H9 (cell line): ENCODE results near the gene EPHA10. TPM values are rescaled to one million over a fixed set of nuclear protein-coding genes. Genes with fewer than 3 reads are reported as not detected.
"Not testable (repeated sequence)": the region's sequence is repeated elsewhere in the genome, so short reads cannot be mapped to it uniquely, and the experiment has no call there.

Source experiments
- DNase-seq: peaks from one replicate; pipeline ENCODE4 v3.0.0-alpha.2; 2017
- H2AFZ ChIP-seq: one replicate; pipeline ENCODE4 v1.6.1; 2013; ENCODE audit warnings: mild to moderate bottlenecking, low read length, control low read depth, moderate library complexity
- H2AK5ac ChIP-seq: 2 replicates; pipeline ENCODE4 v1.6.1; 2013; ENCODE audit warnings: low read length, control low read depth, mixed read lengths; ENCODE audit not compliant: insufficient read length
- H2BK120ac ChIP-seq: one replicate; pipeline ENCODE4 v1.6.1; 2013; ENCODE audit warnings: low read depth, mild to moderate bottlenecking, low read length, control low read depth, inconsistent platforms; ENCODE audit not compliant: poor library complexity, severe bottlenecking
- H2BK12ac ChIP-seq: 2 replicates; pipeline ENCODE4 v1.6.1; 2013; ENCODE audit warnings: low read length, control low read depth, mixed read lengths, low read depth; ENCODE audit not compliant: insufficient read length
- H2BK15ac ChIP-seq: 2 replicates; pipeline ENCODE4 v1.6.1; 2013; ENCODE audit warnings: low read depth, low read length, control low read depth
- H2BK20ac ChIP-seq: one replicate; pipeline ENCODE4 v1.6.1; 2013; ENCODE audit warnings: low read depth, mild to moderate bottlenecking, low read length, control low read depth, inconsistent platforms; ENCODE audit not compliant: poor library complexity, severe bottlenecking
- H2BK5ac ChIP-seq: 2 replicates; pipeline ENCODE4 v1.6.1; 2013; ENCODE audit warnings: low read length, control low read depth, mixed read lengths; ENCODE audit not compliant: insufficient read length
- H3K14ac ChIP-seq: 2 replicates; pipeline ENCODE4 v1.6.1; 2013; ENCODE audit warnings: low read length, control low read depth; ENCODE audit not compliant: insufficient read depth
- H3K18ac ChIP-seq: 2 replicates; pipeline ENCODE4 v1.6.1; 2013; ENCODE audit warnings: low read depth, mild to moderate bottlenecking, mixed read lengths, low read length, control low read depth; ENCODE audit not compliant: insufficient read length
- H3K23ac ChIP-seq: 2 replicates; pipeline ENCODE4 v1.6.1; 2013; ENCODE audit warnings: low read length, control low read depth, mixed read lengths, low read depth; ENCODE audit not compliant: insufficient read length
- H3K23me2 ChIP-seq: 2 replicates; pipeline ENCODE4 v1.6.1; 2013; ENCODE audit warnings: low read depth, mild to moderate bottlenecking, mixed read lengths, low read length, control low read depth; ENCODE audit not compliant: insufficient read length, poor library complexity, severe bottlenecking
- H3K27ac ChIP-seq: 2 replicates; pipeline ENCODE4 v1.5.1; 2013; ENCODE audit warnings: low read length, control low read depth, mixed read lengths, low read depth; ENCODE audit not compliant: insufficient read length
- H3K27me3 ChIP-seq: 2 replicates; pipeline ENCODE4 v1.6.1; 2013; ENCODE audit warnings: low read length, control low read depth, inconsistent platforms; ENCODE audit not compliant: insufficient read depth
- H3K4ac ChIP-seq: 2 replicates; pipeline ENCODE4 v1.6.1; 2013; ENCODE audit warnings: low read depth, mild to moderate bottlenecking, control low read depth, inconsistent platforms, low read length, moderate library complexity
- H3K4me1 ChIP-seq: 2 replicates; pipeline ENCODE4 v1.6.1; 2013; ENCODE audit warnings: low read length, control low read depth, inconsistent platforms; ENCODE audit not compliant: insufficient read depth
- H3K4me2 ChIP-seq: 2 replicates; pipeline ENCODE4 v1.6.1; 2013; ENCODE audit warnings: low read length, control low read depth, mixed read lengths; ENCODE audit not compliant: insufficient read length, insufficient read depth
- H3K56ac ChIP-seq: 2 replicates; pipeline ENCODE4 v1.6.1; 2013; ENCODE audit warnings: low read depth, mild to moderate bottlenecking, mixed read lengths, low read length, control low read depth; ENCODE audit not compliant: insufficient read length
- H3K79me1 ChIP-seq: 2 replicates; pipeline ENCODE4 v1.6.1; 2013; ENCODE audit warnings: low read depth, mild to moderate bottlenecking, moderate library complexity, low read length, control low read depth, inconsistent platforms; ENCODE audit not compliant: insufficient read depth, poor library complexity, severe bottlenecking
- H3K79me2 ChIP-seq: 2 replicates; pipeline ENCODE4 v1.6.1; 2013; ENCODE audit warnings: low read length, control low read depth, inconsistent platforms; ENCODE audit not compliant: insufficient read depth
- H3K9ac ChIP-seq: 2 replicates; pipeline ENCODE4 v1.6.1; 2013; ENCODE audit warnings: low read length, control low read depth, mixed read lengths; ENCODE audit not compliant: insufficient read length; ENCODE audit errors: extremely low read depth
- H3K9me3 ChIP-seq: one replicate; pipeline ENCODE4 v1.6.1; 2013; ENCODE audit warnings: low read depth, low read length, inconsistent platforms; ENCODE audit not compliant: control insufficient read depth
- H3T11ph ChIP-seq: one replicate; pipeline ENCODE4 v1.6.1; 2013; ENCODE audit warnings: mild to moderate bottlenecking, low read length, control low read depth, inconsistent platforms
- H4K20me1 ChIP-seq: one replicate; pipeline ENCODE4 v1.6.1; 2013; ENCODE audit not compliant: control insufficient read depth, insufficient read length, insufficient read depth
- H4K5ac ChIP-seq: 2 replicates; pipeline ENCODE4 v1.6.1; 2013; ENCODE audit warnings: low read depth, mild to moderate bottlenecking, mixed read lengths, low read length, control low read depth; ENCODE audit not compliant: insufficient read length
- H4K8ac ChIP-seq: replicated peaks from 2 replicates; pipeline ENCODE4 v1.6.1; 2013; ENCODE audit warnings: low read length, control low read depth, mixed read lengths, low read depth; ENCODE audit not compliant: insufficient read length
- H4K91ac ChIP-seq: 2 replicates; pipeline ENCODE4 v1.6.1; 2013; ENCODE audit warnings: low read depth, mild to moderate bottlenecking, moderate library complexity, mixed read lengths, low read length, control low read depth; ENCODE audit not compliant: insufficient read length
- H3K27ac Mint-ChIP-seq, 3 experiments: 2 replicates in 2 of 3; 3 replicates in 1 of 3; pipeline ENCODE4 v1.8.0; 2020 to 2021; ENCODE audit warnings: mixed read lengths in 3 of 3, mild to moderate bottlenecking in 1 of 3, moderate library complexity in 1 of 3
- H3K27me3 Mint-ChIP-seq: 2 replicates; pipeline ENCODE4 v1.8.0; 2021; ENCODE audit warnings: low read depth, mild to moderate bottlenecking, moderate library complexity, mixed read lengths
- H3K36me3 Mint-ChIP-seq, 3 experiments: 2 replicates in 2 of 3; 3 replicates in 1 of 3; pipeline ENCODE4 v1.8.0; 2020 to 2021; ENCODE audit warnings: low read depth in 3 of 3, mixed read lengths in 3 of 3; ENCODE audit not compliant: insufficient read depth in 1 of 3
- H3K4me1 Mint-ChIP-seq, 2 experiments: 2 replicates each; pipeline ENCODE4 v1.8.0; 2020; ENCODE audit warnings: mixed read lengths in 2 of 2
- H3K4me3 Mint-ChIP-seq, 2 experiments: 2 replicates in 1 of 2; 3 replicates in 1 of 2; pipeline ENCODE4 v1.8.0; 2020 to 2021; ENCODE audit warnings: mild to moderate bottlenecking in 2 of 2, mixed read lengths in 2 of 2, moderate library complexity in 1 of 2
- H3K9me3 Mint-ChIP-seq, 2 experiments: 2 replicates in 1 of 2; 3 replicates in 1 of 2; pipeline ENCODE4 v1.8.0; 2020; ENCODE audit warnings: mild to moderate bottlenecking in 2 of 2, mixed read lengths in 2 of 2, moderate library complexity in 1 of 2
- WGBS: extraction: QIAGEN DNeasy Blood & Tissue Kit; methylation state at CpG from one replicate; pipeline ENCODE4 v1.1.7; 2013; ENCODE audit warnings: missing lambda C conversion rate, low lambda C conversion rate, mixed read lengths; ENCODE audit not compliant: insufficient read length; ENCODE audit errors: extremely low coverage; 5-methylcytosine and 5-hydroxymethylcytosine counted together
- total RNA-seq: library from RNA; stranded (reverse); gene quantifications from 2 replicates; pipeline ENCODE4 v1.2.1, GENCODE V29; 2021
- TF ChIP-seq, protein P1 (sequence below): fragments of 200-600 bp; sonication (generic); conservative IDR thresholded peaks from 3 replicates; pipeline ENCODE4 v1.8.0; 2021; ENCODE audit warnings: antibody characterized with exemption, mild to moderate bottlenecking

Gene EPHA10
- total RNA-seq, 1 experiment from 2014 or later: 0.96 TPM

DNA sequence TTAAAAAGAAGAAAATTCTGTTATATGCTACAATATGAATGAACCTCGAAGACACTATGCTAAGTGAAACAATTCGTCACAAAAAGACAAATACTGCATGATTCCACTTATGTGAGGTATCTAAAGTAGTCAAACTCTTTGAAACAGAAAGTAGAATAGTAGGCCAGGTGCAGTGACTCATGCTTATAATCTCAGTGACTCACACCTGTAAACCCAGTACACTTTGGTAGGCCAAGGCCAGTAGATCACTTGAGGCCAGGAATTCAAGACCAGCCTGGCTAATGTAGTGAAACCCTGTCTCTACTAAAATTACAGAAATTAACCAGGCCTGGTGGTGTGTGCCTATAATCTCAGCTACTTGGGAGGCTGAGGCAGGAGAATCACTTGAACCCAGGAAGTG is 25.7 kb downstream of the EPHA10 start:
- Histone ChIP-seq H3K79me2 (no peaks in the 10 kb centered on the region), H3T11ph (no peak overlapping the region), H4K91ac (no peak overlapping the region), H3K27me3 (no peaks in the 10 kb centered on the region), H2BK20ac (no peak overlapping the region), H3K79me1 (no peaks in the 10 kb centered on the region), H2BK5ac (no peak overlapping the region), H3K23ac (no peak overlapping the region), H4K8ac (no peak overlapping the region), H3K18ac (no peak overlapping the region), H3K23me2 (peaks cover 4% of the 10 kb centered on the region), H3K4me2 (no peak overlapping the region), H3K9me3 (no peaks in the 10 kb centered on the region), H3K56ac (no peak overlapping the region), H2AK5ac (no peak overlapping the region), H4K20me1 (no peaks in the 10 kb centered on the region), H2BK15ac (no peak overlapping the region), H2BK120ac (no peak overlapping the region), H3K4me1 (no peaks in the 10 kb centered on the region), H4K5ac (no peak overlapping the region), H2BK12ac (no peak overlapping the region), H3K4ac (no peak overlapping the region), H3K14ac (no peak overlapping the region), H2AFZ (no peak overlapping the region), H3K27ac (no peak overlapping the region), H3K9ac (no peak overlapping the region)
- Mint-ChIP-seq H3K36me3 (no peaks in the 10 kb centered on the region), H3K4me1 (peaks cover 6 to 10% of the 10 kb centered on the region in 2 experiments; a peak in 3 of 4 replicates), H3K4me3 (no peak overlapping the region), H3K9me3 (no peaks in the 10 kb centered on the region), H3K27me3 (peaks cover 66% of the 10 kb centered on the region), H3K27ac (no peak overlapping the region)
- no CpG with 5 or more reads among the region's 2 CpGs for WGBS
- no peak for DNase-seq
- TF ChIP-seq, protein P1, sequence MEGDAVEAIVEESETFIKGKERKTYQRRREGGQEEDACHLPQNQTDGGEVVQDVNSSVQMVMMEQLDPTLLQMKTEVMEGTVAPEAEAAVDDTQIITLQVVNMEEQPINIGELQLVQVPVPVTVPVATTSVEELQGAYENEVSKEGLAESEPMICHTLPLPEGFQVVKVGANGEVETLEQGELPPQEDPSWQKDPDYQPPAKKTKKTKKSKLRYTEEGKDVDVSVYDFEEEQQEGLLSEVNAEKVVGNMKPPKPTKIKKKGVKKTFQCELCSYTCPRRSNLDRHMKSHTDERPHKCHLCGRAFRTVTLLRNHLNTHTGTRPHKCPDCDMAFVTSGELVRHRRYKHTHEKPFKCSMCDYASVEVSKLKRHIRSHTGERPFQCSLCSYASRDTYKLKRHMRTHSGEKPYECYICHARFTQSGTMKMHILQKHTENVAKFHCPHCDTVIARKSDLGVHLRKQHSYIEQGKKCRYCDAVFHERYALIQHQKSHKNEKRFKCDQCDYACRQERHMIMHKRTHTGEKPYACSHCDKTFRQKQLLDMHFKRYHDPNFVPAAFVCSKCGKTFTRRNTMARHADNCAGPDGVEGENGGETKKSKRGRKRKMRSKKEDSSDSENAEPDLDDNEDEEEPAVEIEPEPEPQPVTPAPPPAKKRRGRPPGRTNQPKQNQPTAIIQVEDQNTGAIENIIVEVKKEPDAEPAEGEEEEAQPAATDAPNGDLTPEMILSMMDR: no peak

GRCh38 chr1:37738619-37739018 is 26.3 kb downstream of the EPHA10 start:
- H3K18ac ChIP-seq, H3K9me3 ChIP-seq, H3K27ac Mint-ChIP-seq, H3K14ac ChIP-seq, H3T11ph ChIP-seq, H3K27ac ChIP-seq, H3K36me3 Mint-ChIP-seq, H3K4me3 Mint-ChIP-seq, H3K56ac ChIP-seq, H2BK15ac ChIP-seq, H2BK5ac ChIP-seq, H3K23me2 ChIP-seq, H3K4ac ChIP-seq, H4K8ac ChIP-seq, H3K9me3 Mint-ChIP-seq, H3K79me1 ChIP-seq, H3K4me2 ChIP-seq, H4K91ac ChIP-seq, H3K79me2 ChIP-seq, H2AFZ ChIP-seq, H3K9ac ChIP-seq, H2BK20ac ChIP-seq, H2BK12ac ChIP-seq, H4K5ac ChIP-seq, H3K4me1 ChIP-seq, DNase-seq, H3K23ac ChIP-seq, H2AK5ac ChIP-seq, H2BK120ac ChIP-seq, H3K27me3 ChIP-seq, H4K20me1 ChIP-seq, H3K4me1 Mint-ChIP-seq: not testable (repeated sequence)
- peaks cover 69% of the 10 kb centered on the region for H3K27me3 Mint-ChIP-seq
- no CpG with 5 or more reads among the region's 4 CpGs for WGBS
